T-helper 1 cell treated with Interleukin-12 subunit alpha and Interleukin-12 subunit beta and Interleukin-4 antibody, amounts not matched to agents 30 ng/mL and 1 ng/mL, for 36 hours (primary cell): ENCODE data around the gene SLC29A3. TPM values are rescaled to one million over a fixed set of nuclear protein-coding genes. Genes with fewer than 3 reads are reported as not detected.

Experiments used
- intact Hi-C: fragments of 100-400 bp; cut with micrococcal nuclease; formaldehyde crosslinking; loops from one replicate; pipeline ENCODE4 v1.15.1; 2024
- total RNA-seq: library from RNA; stranded (reverse); gene quantifications from 2 replicates; pipeline ENCODE4 v1.2.3, GENCODE V29; 2022

SLC29A3 gene
- total RNA-seq, 1 donor from 2014 or later = 2.8 TPM

- intact Hi-C loops = no loop called here
These were observed 19.8 kb upstream of the SLC29A3 start for GRCh38 chr10:71299071-71299785.

GRCh38 chr10:71300555-71301370 lies 18.3 kb upstream of the SLC29A3 start:
- intact Hi-C loops = no loop called here

- intact Hi-C loops = no loop called here
These were observed 17.6 kb upstream of the SLC29A3 start for GRCh38 chr10:71301371-71301916.

GRCh38 chr10:71302451-71302850 lies 16.6 kb upstream of the SLC29A3 start:
- intact Hi-C loops = no loop called here

GRCh38 chr10:71302874-71303568 lies 16.0 kb upstream of the SLC29A3 start:
- intact Hi-C loops = no loop called here

GRCh38 chr10:71303569-71303907 lies 15.5 kb upstream of the SLC29A3 start:
- intact Hi-C loops = no loop called here

- intact Hi-C loops = no loop called here
These were observed 14.1 kb upstream of the SLC29A3 start for GRCh38 chr10:71304914-71305313.

- intact Hi-C loops = no loop called here
These were observed 12.1 kb upstream of the SLC29A3 start for GRCh38 chr10:71306979-71307378.

GRCh38 chr10:71307469-71308085 lies 11.5 kb upstream of the SLC29A3 start:
- intact Hi-C loops = no loop called here

- intact Hi-C loops = no loop called here
These were observed 10.8 kb upstream of the SLC29A3 start for GRCh38 chr10:71308244-71308643.

GRCh38 chr10:71308985-71309384 lies 10.1 kb upstream of the SLC29A3 start:
- intact Hi-C loops = no loop called here

GRCh38 chr10:71309919-71310318 lies 9.1 kb upstream of the SLC29A3 start:
- intact Hi-C loops = no loop called here

- intact Hi-C loops = no loop called here
These were observed 6.8 kb upstream of the SLC29A3 start for GRCh38 chr10:71312220-71312619.

GRCh38 chr10:71312811-71313789 lies 6.0 kb upstream of the SLC29A3 start:
- intact Hi-C loops = no loop called here

- intact Hi-C loops = loop anchor here (1.0 to 2.0 kb wide), 7 partner anchors 256 to 735 kb away; no protein-coding TSS in a partner anchor
These were observed 4.9 kb upstream of the SLC29A3 start for GRCh38 chr10:71314028-71314693.

- intact Hi-C loops = loop anchor here (1.0 to 5.0 kb wide), 8 partner anchors 256 to 1023 kb away; no protein-coding TSS in a partner anchor
These were observed 4.3 kb upstream of the SLC29A3 start for GRCh38 chr10:71314694-71315225.

GRCh38 chr10:71316056-71316785 lies 2.8 kb upstream of the SLC29A3 start:
- intact Hi-C loops = loop anchor here (5.0 kb wide), 1 partner anchor 1021 kb away; no protein-coding TSS in a partner anchor

- intact Hi-C loops = loop anchor here (5.0 kb wide), 1 partner anchor 1021 kb away; no protein-coding TSS in a partner anchor
These were observed 2.3 kb upstream of the SLC29A3 start for GRCh38 chr10:71316786-71317160.
